AG04449 (cell line): ENCODE data around the gene AIF1.
"Not testable (repeated sequence)": the region's sequence is repeated elsewhere in the genome, so short reads cannot be mapped to it uniquely, and the experiment has no call there.

Experiments used
- CTCF ChIA-PET: fragments of 350-600 bp; formaldehyde crosslinking; extraction: SDS; loops from one replicate; lab custom pipeline; 2021; ENCODE audit warnings: antibody characterized with exemption; lab: Yijun Ruan, JAX
- POLR2A ChIA-PET: fragments of 400-600, 350-600 bp; formaldehyde crosslinking; extraction: SDS; loops from one replicate; lab custom pipeline; 2020; ENCODE audit warnings: antibody characterized with exemption, inconsistent platforms; lab: Yijun Ruan, JAX
- DNase-seq: peaks from one replicate; pipeline ENCODE4 v3.0.0-alpha.2; 2010; ENCODE audit warnings: low read depth, low spot score
- H3K4me3 ChIP-seq: 2 replicates; pipeline ENCODE4 v1.5.1; 2011; ENCODE audit warnings: low read depth, mild to moderate bottlenecking, control low read depth, low read length
- TF ChIP-seq, protein P1 (sequence below): IDR thresholded peaks from one replicate; pipeline ENCODE4 v1.5.1; 2011; ENCODE audit warnings: mild to moderate bottlenecking, moderate library complexity, low read length, control low read depth, inconsistent platforms; ENCODE audit not compliant: insufficient read depth; ENCODE audit errors: missing control alignments

AIF1 gene

DNA sequence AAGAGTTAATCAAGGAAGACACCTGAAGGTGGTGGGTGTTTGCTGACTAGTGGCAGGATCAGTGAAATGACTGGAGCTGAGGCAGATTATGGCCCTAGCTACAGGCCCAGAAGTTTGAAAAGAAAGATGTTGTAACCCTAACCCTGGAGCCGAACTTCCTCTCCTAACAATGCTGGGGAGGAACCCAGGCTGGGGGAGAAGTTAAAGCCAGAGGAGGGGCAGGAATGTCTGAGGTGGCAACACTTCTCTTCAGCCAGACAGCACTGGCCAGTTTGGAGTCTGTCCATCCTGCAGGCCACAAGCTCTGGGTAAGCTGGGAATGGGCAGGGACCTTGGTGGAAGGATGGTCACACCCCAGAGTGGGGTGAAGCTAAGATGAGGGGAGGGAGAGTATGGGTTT is 29.0 kb upstream of the AIF1 start, which contains the start of gene LST1:
Gene LST1 (plus strand): TSS at position 270 of the 400 bp plus-strand sequence. CDS start 1,023 bp downstream, outside the sequence.
- ChIA-PET CTCF (interaction anchor here (1.5 to 31.3 kb wide), 4 partner anchors 9 to 33 kb away, joined by 10 to 1569 read pairs (median 237); partner anchors contain the start of genes ATP6V1G2, DDX39B, LTA and NCR3), POLR2A (no interaction called here)
- no peak within 1 kb of the TSS for H3K4me3 ChIP-seq
- TF ChIP-seq, protein P1, sequence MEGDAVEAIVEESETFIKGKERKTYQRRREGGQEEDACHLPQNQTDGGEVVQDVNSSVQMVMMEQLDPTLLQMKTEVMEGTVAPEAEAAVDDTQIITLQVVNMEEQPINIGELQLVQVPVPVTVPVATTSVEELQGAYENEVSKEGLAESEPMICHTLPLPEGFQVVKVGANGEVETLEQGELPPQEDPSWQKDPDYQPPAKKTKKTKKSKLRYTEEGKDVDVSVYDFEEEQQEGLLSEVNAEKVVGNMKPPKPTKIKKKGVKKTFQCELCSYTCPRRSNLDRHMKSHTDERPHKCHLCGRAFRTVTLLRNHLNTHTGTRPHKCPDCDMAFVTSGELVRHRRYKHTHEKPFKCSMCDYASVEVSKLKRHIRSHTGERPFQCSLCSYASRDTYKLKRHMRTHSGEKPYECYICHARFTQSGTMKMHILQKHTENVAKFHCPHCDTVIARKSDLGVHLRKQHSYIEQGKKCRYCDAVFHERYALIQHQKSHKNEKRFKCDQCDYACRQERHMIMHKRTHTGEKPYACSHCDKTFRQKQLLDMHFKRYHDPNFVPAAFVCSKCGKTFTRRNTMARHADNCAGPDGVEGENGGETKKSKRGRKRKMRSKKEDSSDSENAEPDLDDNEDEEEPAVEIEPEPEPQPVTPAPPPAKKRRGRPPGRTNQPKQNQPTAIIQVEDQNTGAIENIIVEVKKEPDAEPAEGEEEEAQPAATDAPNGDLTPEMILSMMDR: no peak
- DNase-seq: no peak

DNA sequence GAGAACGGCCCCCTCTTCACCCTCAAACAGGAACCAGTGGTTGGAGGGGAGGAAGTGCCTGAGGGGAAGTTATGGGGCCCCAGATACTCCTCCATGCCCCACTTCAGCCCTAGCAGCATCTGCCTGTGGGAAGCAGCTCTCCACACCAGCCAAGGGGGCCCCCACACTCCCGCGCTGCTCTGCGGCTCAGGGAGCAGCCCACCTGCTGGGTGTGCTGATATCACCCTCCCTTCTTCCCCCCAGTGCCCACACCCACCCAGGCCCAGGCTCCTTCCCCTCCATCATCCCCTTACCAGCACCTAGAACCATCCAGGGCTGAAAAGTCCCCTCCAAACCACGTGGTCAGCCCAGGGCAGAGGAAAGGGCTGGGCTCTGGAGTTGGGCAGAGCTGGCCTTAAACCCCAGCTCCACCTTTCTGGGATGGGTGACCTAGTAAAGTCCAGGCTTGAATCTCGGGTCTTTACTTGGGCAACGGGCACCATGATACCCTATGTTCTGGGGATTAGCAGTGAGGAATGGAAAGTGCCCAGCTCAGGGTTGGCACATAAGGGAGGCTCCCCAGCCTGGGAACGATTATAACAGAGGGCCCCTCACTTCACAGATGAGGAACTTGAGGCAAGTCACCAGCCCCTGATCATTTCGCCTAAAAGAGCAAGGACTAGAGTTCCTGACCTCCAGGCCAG is 28.3 kb upstream of the AIF1 start:
- POLR2A ChIA-PET: no interaction called here
- CTCF ChIA-PET: interaction anchor here (1.5 to 31.3 kb wide), 5 partner anchors 8 to 34 kb away, joined by 10 to 1569 read pairs (median 40); partner anchors contain the start of genes ATP6V1G2, DDX39B, LTA and NCR3
- DNase-seq: no peak
- no peak overlapping the region for H3K4me3 ChIP-seq
- TF ChIP-seq, protein P1: no peak

DNA sequence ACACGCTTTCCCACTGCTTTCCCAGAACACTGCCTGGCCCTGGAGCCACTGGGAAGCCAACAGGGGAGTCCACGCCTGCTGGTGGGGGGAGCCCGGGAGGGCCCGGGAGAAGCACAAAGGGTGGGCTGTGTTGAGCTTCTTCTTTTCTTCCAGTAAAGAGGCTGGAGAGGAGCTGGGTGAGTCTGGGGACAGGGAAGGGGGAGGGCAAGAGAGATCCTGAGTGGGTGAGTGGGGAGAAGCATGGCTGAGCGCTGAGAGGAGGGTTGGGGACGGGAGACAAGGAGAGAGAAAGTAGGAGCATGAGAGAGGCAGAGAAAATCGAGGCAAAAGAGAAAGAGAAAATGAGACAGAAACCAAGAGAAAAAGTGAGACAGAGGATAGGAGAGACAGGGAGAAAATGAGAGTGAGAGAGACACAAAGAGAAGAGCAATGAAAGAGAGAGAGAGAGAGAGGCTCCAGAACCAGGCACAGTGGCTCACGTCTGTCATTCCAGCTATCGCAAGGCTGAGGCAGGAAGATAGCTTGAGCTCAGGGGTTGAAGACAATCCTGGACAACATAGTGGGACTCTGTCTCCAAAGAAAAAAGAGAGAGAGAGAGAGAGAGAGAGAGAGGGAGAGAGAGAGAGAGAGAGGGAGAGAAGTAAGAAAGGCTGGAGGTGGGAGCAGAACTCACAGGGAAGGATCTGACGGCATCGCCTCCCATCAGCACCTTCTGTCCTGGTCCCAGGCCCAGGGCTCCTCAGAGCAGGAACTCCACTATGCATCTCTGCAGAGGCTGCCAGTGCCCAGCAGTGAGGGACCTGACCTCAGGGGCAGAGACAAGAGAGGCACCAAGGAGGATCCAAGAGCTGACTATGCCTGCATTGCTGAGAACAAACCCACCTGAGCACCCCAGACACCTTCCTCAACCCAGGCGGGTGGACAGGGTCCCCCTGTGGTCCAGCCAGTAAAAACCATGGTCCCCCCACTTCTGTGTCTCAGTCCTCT is 26.9 kb upstream of the AIF1 start:
- CTCF ChIA-PET: interaction anchor here (3.4 to 31.3 kb wide), 4 partner anchors 9 to 35 kb away, joined by 15 to 1569 read pairs (median 250); partner anchors contain the start of genes ATP6V1G2, DDX39B, LTA and NCR3
- no peak overlapping the region for H3K4me3 ChIP-seq
- DNase-seq: no peak
- POLR2A ChIA-PET: interaction anchor here (0.9 kb wide), 1 partner anchor 47 kb away, joined by 3 read pairs; no protein-coding TSS in a partner anchor
- TF ChIP-seq, protein P1: no peak

DNA sequence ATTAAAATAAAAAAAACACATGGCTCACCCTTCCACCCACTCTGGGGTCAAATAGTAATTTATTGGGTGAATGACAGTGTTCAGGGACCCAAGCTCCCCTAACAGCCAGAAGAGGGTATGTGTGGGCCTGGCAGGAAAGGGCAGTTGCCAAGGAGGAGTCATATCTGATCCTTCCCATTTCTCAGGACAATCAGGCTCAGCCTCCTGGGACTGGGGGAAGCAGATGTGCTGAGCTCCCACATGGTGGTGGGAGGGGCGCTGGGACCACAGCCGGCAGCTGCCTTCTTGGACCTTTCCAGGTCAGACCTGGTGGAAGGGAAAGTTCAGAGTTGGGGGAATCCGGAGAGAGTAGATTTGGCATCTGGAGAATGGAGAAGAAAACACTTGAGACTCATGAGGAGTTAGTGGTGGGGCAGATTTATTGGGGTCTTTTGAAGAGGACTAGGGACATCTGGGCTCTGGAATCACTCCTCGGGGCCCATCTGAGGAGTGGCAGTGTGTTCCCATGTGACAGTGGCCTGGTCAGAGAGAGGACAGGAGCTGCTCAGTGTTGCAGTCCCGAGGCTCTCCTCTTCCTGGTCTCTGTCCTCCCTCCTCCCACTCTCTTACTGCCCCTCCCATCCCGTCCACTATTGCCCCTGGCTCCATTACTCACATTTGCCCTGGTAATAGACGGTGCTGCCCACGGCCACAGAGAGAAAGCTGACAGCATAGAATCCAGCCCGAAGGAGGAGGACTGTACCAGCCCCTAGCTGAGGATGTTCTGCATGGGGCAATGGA is 26.0 kb upstream of the AIF1 start:
- DNase-seq: no peak
- ChIA-PET POLR2A (interaction anchor here (0.9 kb wide), 1 partner anchor 48 kb away, joined by 3 read pairs; no protein-coding TSS in a partner anchor), CTCF (interaction anchor here (1.8 to 31.3 kb wide), 4 partner anchors 8 to 36 kb away, joined by 7 to 1569 read pairs (median 250); partner anchors contain the start of genes ATP6V1G2, DDX39B, LTA and NCR3)
- no peak overlapping the region for H3K4me3 ChIP-seq
- TF ChIP-seq, protein P1: no peak

DNA sequence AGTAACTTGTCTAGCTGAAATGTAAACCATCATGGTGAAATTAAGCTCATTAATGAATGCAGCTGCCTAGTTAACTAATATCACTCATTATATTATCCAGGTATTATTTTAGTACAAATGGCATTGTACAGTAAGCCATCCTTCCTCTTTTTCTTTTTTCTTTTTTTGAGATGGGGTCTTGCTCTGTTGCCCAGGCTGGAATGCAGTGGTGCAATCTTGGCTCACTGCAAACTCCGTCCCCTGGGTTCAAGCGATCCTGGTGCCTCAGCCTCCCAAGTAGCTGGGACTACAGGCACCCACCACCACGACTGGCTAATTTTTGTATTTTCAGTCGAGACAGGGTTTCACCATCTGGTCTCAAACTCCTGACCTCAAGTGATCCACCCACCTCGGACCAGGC is 24.3 kb upstream of the AIF1 start:
- H3K4me3 ChIP-seq, DNase-seq, POLR2A ChIA-PET: not testable (repeated sequence)
- CTCF ChIA-PET: interaction anchor here (1.8 to 31.3 kb wide), 4 partner anchors 7 to 38 kb away, joined by 7 to 1569 read pairs (median 250); partner anchors contain the start of genes ATP6V1G2, DDX39B, LTA and NCR3
